Prostate gland (tissue), 2 donors: ENCODE results near the gene KCNT2.

Experiments used
- POLR2A ChIP-seq: fragments of 450-650 bp; IDR thresholded peaks from one replicate; pipeline ENCODE4 v1.6.1; 2016; ENCODE audit warnings: antibody characterized with exemption, mild to moderate bottlenecking
- TF ChIP-seq, protein P1 (sequence below), 4 experiments: fragments of 200-600 bp in 2 of 4; fragments of 450-650 bp in 2 of 4; sonication (generic) in 2 of 4; IDR thresholded peaks; 1 replicate in 3 of 4; 2 replicates in 1 of 4; pipeline ENCODE4 v1.5.1; 2016 to 2019; ENCODE audit warnings: antibody characterized with exemption in 4 of 4, mild to moderate bottlenecking in 2 of 4, moderate library complexity in 2 of 4

DNA sequence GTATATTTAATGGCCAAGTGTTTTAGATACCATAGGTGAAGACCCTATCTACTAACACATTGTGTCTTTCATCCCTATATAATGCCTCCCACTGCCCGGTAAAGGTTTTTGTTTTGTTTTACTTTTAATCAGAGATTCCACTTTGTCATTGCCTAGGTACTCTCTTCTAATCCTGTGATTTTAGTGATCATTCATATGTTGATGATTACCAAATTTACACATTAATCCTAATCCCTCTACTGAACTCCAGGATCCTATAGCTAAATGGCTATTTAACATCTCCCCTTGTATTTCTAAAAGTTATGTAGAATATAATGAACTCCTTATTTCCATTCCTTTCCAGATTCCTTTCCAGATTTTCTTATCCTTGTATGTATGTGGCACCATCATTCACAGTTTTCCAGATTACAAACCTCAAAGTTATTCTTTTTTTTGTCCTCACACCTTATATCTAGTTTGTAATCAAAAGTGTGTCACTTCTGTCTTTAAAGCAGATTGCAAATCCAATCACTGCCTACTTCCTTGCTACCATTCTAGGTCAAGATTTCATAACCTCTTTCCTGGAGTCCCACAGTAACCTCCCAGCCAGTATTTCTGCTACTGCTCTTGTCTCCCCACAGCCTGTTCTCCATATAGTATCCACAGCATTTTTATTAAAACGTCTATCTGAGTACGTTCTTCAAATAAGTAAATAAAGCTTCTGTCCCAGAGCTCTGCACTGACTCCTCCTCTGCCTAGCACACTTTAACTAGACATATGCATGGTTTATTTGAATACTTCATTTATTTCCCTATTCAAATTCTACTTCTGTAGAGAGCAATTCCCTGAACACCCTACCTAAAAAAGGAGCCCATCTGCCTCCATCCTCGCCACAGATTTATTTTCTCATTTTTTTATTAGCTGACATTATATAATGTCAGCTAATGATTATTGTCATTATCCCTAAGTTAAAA is 157.8 kb downstream of the KCNT2 start:
- TF ChIP-seq, protein P1, sequence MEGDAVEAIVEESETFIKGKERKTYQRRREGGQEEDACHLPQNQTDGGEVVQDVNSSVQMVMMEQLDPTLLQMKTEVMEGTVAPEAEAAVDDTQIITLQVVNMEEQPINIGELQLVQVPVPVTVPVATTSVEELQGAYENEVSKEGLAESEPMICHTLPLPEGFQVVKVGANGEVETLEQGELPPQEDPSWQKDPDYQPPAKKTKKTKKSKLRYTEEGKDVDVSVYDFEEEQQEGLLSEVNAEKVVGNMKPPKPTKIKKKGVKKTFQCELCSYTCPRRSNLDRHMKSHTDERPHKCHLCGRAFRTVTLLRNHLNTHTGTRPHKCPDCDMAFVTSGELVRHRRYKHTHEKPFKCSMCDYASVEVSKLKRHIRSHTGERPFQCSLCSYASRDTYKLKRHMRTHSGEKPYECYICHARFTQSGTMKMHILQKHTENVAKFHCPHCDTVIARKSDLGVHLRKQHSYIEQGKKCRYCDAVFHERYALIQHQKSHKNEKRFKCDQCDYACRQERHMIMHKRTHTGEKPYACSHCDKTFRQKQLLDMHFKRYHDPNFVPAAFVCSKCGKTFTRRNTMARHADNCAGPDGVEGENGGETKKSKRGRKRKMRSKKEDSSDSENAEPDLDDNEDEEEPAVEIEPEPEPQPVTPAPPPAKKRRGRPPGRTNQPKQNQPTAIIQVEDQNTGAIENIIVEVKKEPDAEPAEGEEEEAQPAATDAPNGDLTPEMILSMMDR (IDR thresholded peaks at IDR 0.05): no peak
- no peak for TF ChIP-seq POLR2A
